Measurements from ENCODE around the gene CCDC71L.

CCDC71L gene

GRCh38 chr7:106657085-106657991 lies 3.6 kb downstream of the CCDC71L start:
- no peak overlapping the region for H3K27ac ChIP-seq
- DNase-seq (ENCODE audit: low spot score), result no peak
- POLR2A ChIA-PET (ENCODE audit: low non-redundant PET), result interaction anchor here (0.6 kb wide), 1 partner anchor 114 kb away, joined by 3 read pairs; no protein-coding TSS in a partner anchor
- CTCF ChIA-PET, result interaction anchor here (0.9 kb wide), 1 partner anchor 481 kb away, joined by 3 read pairs; no protein-coding TSS in a partner anchor
- TF ChIP-seq CTCF (conservative IDR thresholded peaks at IDR 0.05; ENCODE audit: low read depth), result no peak

GRCh38 chr7:106655703-106656498 lies 5.1 kb downstream of the CCDC71L start:
- DNase-seq (ENCODE audit: low spot score), result no peak
- POLR2A ChIA-PET (ENCODE audit: low non-redundant PET), result no interaction called here
- H3K27ac ChIP-seq, result no peak overlapping the region
- TF ChIP-seq CTCF (conservative IDR thresholded peaks at IDR 0.05; ENCODE audit: low read depth), result no peak
- CTCF ChIA-PET, result interaction anchor here (0.6 to 0.7 kb wide), 2 partner anchors 62 to 102 kb away, joined by 3 to 6 read pairs; no protein-coding TSS in a partner anchor

GRCh38 chr7:106653488-106653887 lies 7.5 kb downstream of the CCDC71L start:
- ChIA-PET CTCF (interaction anchor here (0.6 kb wide), 2 partner anchors 82 to 188 kb away, joined by 3 read pairs; no protein-coding TSS in a partner anchor), POLR2A (ENCODE audit: low non-redundant PET) (no interaction called here)
- no peak for DNase-seq (ENCODE audit: low spot score)
- no peak for TF ChIP-seq CTCF (conservative IDR thresholded peaks at IDR 0.05; ENCODE audit: low read depth)
- H3K27ac ChIP-seq, result no peak overlapping the region

GRCh38 chr7:106652909-106653308 lies 8.0 kb downstream of the CCDC71L start:
- ChIA-PET CTCF (interaction anchor here (0.6 kb wide), 1 partner anchor 82 kb away, joined by 3 read pairs; no protein-coding TSS in a partner anchor), POLR2A (ENCODE audit: low non-redundant PET) (no interaction called here)
- no peak for TF ChIP-seq CTCF (conservative IDR thresholded peaks at IDR 0.05; ENCODE audit: low read depth)
- DNase-seq (ENCODE audit: low spot score), result no peak
- H3K27ac ChIP-seq, result no peak overlapping the region

GRCh38 chr7:106652092-106652491 lies 8.9 kb downstream of the CCDC71L start:
- CTCF ChIA-PET, result no interaction called here
- no peak overlapping the region for H3K27ac ChIP-seq
- no peak for DNase-seq (ENCODE audit: low spot score)
- POLR2A ChIA-PET (ENCODE audit: low non-redundant PET), result no interaction called here
- no peak for TF ChIP-seq CTCF (conservative IDR thresholded peaks at IDR 0.05; ENCODE audit: low read depth)

- no peak overlapping the region for H3K27ac ChIP-seq
- ChIA-PET POLR2A (ENCODE audit: low non-redundant PET) (no interaction called here), CTCF (no interaction called here)
- TF ChIP-seq CTCF (conservative IDR thresholded peaks at IDR 0.05; ENCODE audit: low read depth), result no peak
- DNase-seq (ENCODE audit: low spot score), result no peak
These were observed 14.7 kb downstream of the CCDC71L start for GRCh38 chr7:106646256-106646655.

Data from RWPE1 (cell line).